A549 (cell line): Measurements from ENCODE around the gene CACNG7. TPM values are rescaled to one million over a fixed set of nuclear protein-coding genes. Genes with fewer than 3 reads are reported as not detected.

Source experiments
- ATAC-seq, 2 experiments: fragments of 200-7000 bp in 1 of 2; fragments of >200 bp in 1 of 2; cut with Nextera tagmentation in 1 of 2; cut with Tn5 transposase in 1 of 2; 3 replicates each; pipeline versions ENCODE4 v1.8.0 to v1.9.1; 2018 to 2020; ENCODE audit warnings: mild to moderate bottlenecking in 1 of 2, moderate library complexity in 1 of 2
- CTCF ChIA-PET: fragments of 300-600 bp; sonication (Branson Sonifier 250); formaldehyde crosslinking; extraction: SDS; loops from one replicate; lab custom pipeline; 2021; ENCODE audit warnings: antibody characterized with exemption, inconsistent platforms; lab: Yijun Ruan, JAX
- POLR2A ChIA-PET: fragments of 350-600 bp; formaldehyde crosslinking; extraction: SDS; loops from one replicate; lab custom pipeline; 2021; ENCODE audit warnings: antibody characterized with exemption, inconsistent platforms; lab: Yijun Ruan, JAX
- DNase-seq, 2 experiments: peaks; one replicate each; pipeline versions ENCODE4 v3.0.0 to v3.0.0-alpha.2; 2011 to 2016; ENCODE audit warnings: low read depth in 1 of 2, low spot score in 1 of 2
- FAIRE-seq: peaks from 2 replicates; lab custom pipeline; 2011; peaks lifted over from hg19 to GRCh38; lab: Jason Lieb, UNC
- H3K27ac ChIP-seq, 2 experiments: fragments of >200 bp; sonication (Bioruptor Twin); formaldehyde crosslinking; 3 replicates each; pipeline ENCODE4 v1.5.1; 2016 to 2017
- H3K4me1 ChIP-seq: fragments of >200 bp; sonication (Bioruptor Twin); formaldehyde crosslinking; 3 replicates; pipeline ENCODE4 v1.6.1; 2016
- H3K4me2 ChIP-seq: fragments of >200 bp; sonication (Bioruptor Twin); formaldehyde crosslinking; 3 replicates; pipeline ENCODE4 v1.6.1; 2016
- H3K4me3 ChIP-seq: fragments of >200 bp; sonication (Bioruptor Twin); formaldehyde crosslinking; 3 replicates; pipeline ENCODE4 v1.5.1; 2016
- H3K9me3 ChIP-seq: fragments of >200 bp; sonication (Bioruptor Twin); formaldehyde crosslinking; 3 replicates; pipeline ENCODE4 v1.6.1; 2016
- ATOH8 ChIP-seq: fragments of 250-450 bp; sonication (Bioruptor Pico); IDR thresholded peaks from 2 replicates; pipeline ENCODE4 v1.5.0; 2020; ENCODE audit warnings: low read depth, mild to moderate bottlenecking, moderate library complexity
- CBX2 ChIP-seq: fragments of 200-600 bp; sonication (generic); IDR thresholded peaks from 2 replicates; pipeline ENCODE4 v1.6.1; 2016; ENCODE audit warnings: low read depth, mild to moderate bottlenecking, borderline replicate concordance
- CBX8 ChIP-seq: fragments of 200-600 bp; sonication (generic); IDR thresholded peaks from 2 replicates; pipeline ENCODE4 v1.6.1; 2016
- CHD2 ChIP-seq: fragments of 150-350 bp; IDR thresholded peaks from 2 replicates; pipeline ENCODE4 v1.6.1; 2014; ENCODE audit warnings: low read length; ENCODE audit not compliant: partially characterized antibody
- CHD4 ChIP-seq: fragments of 200-600 bp; sonication (generic); IDR thresholded peaks from 2 replicates; pipeline ENCODE4 v1.6.1; 2016; ENCODE audit warnings: antibody characterized with exemption, mild to moderate bottlenecking, borderline replicate concordance
- CTCF ChIP-seq: fragments of >200 bp; sonication (Bioruptor Twin); formaldehyde crosslinking; IDR thresholded peaks from 3 replicates; pipeline ENCODE4 v1.5.1; 2016
- EHMT2 ChIP-seq: fragments of 200-600 bp; sonication (generic); IDR thresholded peaks from 2 replicates; pipeline ENCODE4 v1.6.1; 2016; ENCODE audit warnings: antibody characterized with exemption, low read depth, mild to moderate bottlenecking, moderate library complexity
- FOSL2 ChIP-seq, 2 experiments: fragments of 450-650 bp in 1 of 2; fragments of >200 bp in 1 of 2; sonication (Bioruptor Twin) in 1 of 2; formaldehyde crosslinking; IDR thresholded peaks; 2 replicates each; pipeline versions ENCODE4 v1.5.0 to v1.6.1; 2016 to 2020; ENCODE audit warnings: mild to moderate bottlenecking in 1 of 2, moderate library complexity in 1 of 2
- FOXS1 ChIP-seq: fragments of 250-450 bp; sonication (Bioruptor Pico); IDR thresholded peaks from 2 replicates; pipeline ENCODE4 v1.5.0; 2020; ENCODE audit warnings: mild to moderate bottlenecking, moderate library complexity
- GATA3 ChIP-seq: IDR thresholded peaks from 2 replicates; pipeline ENCODE4 v1.6.1; 2012; ENCODE audit warnings: borderline replicate concordance
- HEYL ChIP-seq: fragments of 250-450 bp; sonication (Bioruptor Pico); IDR thresholded peaks from 2 replicates; pipeline ENCODE4 v1.8.0; 2021; ENCODE audit warnings: mild to moderate bottlenecking, moderate library complexity
- HOXA7 ChIP-seq: fragments of 250-450 bp; sonication (Bioruptor Pico); IDR thresholded peaks from 2 replicates; pipeline ENCODE4 v1.5.0; 2020; ENCODE audit warnings: mild to moderate bottlenecking, moderate library complexity
- HOXB5 ChIP-seq: fragments of 250-450 bp; sonication (Bioruptor Pico); IDR thresholded peaks from 2 replicates; pipeline ENCODE4 v1.5.0; 2020; ENCODE audit warnings: mild to moderate bottlenecking, moderate library complexity
- JUNB ChIP-seq: fragments of >200 bp; sonication (Bioruptor Twin); formaldehyde crosslinking; IDR thresholded peaks from 2 replicates; pipeline ENCODE4 v1.6.1; 2016
- KDM5A ChIP-seq: fragments of 200-600 bp; sonication (generic); IDR thresholded peaks from 2 replicates; pipeline ENCODE4 v1.6.1; 2016; ENCODE audit warnings: antibody characterized with exemption, mild to moderate bottlenecking
- MAFK ChIP-seq: fragments of 450-650 bp; IDR thresholded peaks from 2 replicates; pipeline ENCODE4 v1.6.1; 2014; ENCODE audit not compliant: partially characterized antibody
- MAZ ChIP-seq: fragments of 150-350 bp; IDR thresholded peaks from 2 replicates; pipeline ENCODE4 v1.6.1; 2014; ENCODE audit warnings: antibody characterized with exemption, low read depth, low read length, borderline replicate concordance
- MYC ChIP-seq: IDR thresholded peaks from 2 replicates; pipeline ENCODE4 v1.6.1; 2012; ENCODE audit warnings: mild to moderate bottlenecking, inconsistent platforms, low read length, improper control_type of control experiment, borderline replicate concordance
- NFE2L2 ChIP-seq: fragments of 150-350 bp; conservative IDR thresholded peaks from 2 replicates; pipeline ENCODE4 v1.6.1; 2014; ENCODE audit warnings: low read length
- NR3C1 ChIP-seq: fragments of >200 bp; sonication (Bioruptor Twin); formaldehyde crosslinking; IDR thresholded peaks from 3 replicates; pipeline ENCODE4 v1.6.1; 2017
- PBX3 ChIP-seq: IDR thresholded peaks from 2 replicates; pipeline ENCODE4 v1.6.1; 2012
- PHF8 ChIP-seq: fragments of 200-600 bp; sonication (generic); IDR thresholded peaks from 2 replicates; pipeline ENCODE4 v1.6.1; 2016; ENCODE audit warnings: low read depth, mild to moderate bottlenecking, antibody characterized with exemption, moderate library complexity, borderline replicate concordance
- RAD21 ChIP-seq, 2 experiments: fragments of >200 bp in 1 of 2; sonication (Bioruptor Twin) in 1 of 2; formaldehyde crosslinking in 1 of 2; IDR thresholded peaks in 1 of 2; conservative IDR thresholded peaks in 1 of 2; 2 replicates in 1 of 2; 3 replicates in 1 of 2; pipeline ENCODE4 v1.6.1; 2012 to 2018; ENCODE audit warnings: inconsistent platforms in 1 of 2
- RFX5 ChIP-seq: fragments of 450-650 bp; IDR thresholded peaks from 2 replicates; pipeline ENCODE4 v1.7.1; 2014; ENCODE audit warnings: antibody characterized with exemption, mild to moderate bottlenecking, moderate library complexity
- SMC3 ChIP-seq: fragments of >200 bp; sonication (Bioruptor Twin); formaldehyde crosslinking; IDR thresholded peaks from 3 replicates; pipeline ENCODE4 v1.6.1; 2018; ENCODE audit warnings: inconsistent platforms
- SREBF2 ChIP-seq: fragments of 450-650 bp; IDR thresholded peaks from 2 replicates; pipeline ENCODE4 v1.6.1; 2014; ENCODE audit warnings: mild to moderate bottlenecking, moderate library complexity
- TFCP2L1 ChIP-seq: fragments of 250-450 bp; sonication (Bioruptor Pico); IDR thresholded peaks from 2 replicates; pipeline ENCODE4 v1.5.0; 2021; ENCODE audit warnings: mild to moderate bottlenecking
- TP53 ChIP-seq: fragments of 250-450 bp; sonication (Bioruptor Pico); IDR thresholded peaks from 2 replicates; pipeline ENCODE4 v1.5.0; 2021; ENCODE audit warnings: mild to moderate bottlenecking, moderate library complexity
- USF2 ChIP-seq: fragments of 450-650 bp; IDR thresholded peaks from 2 replicates; pipeline ENCODE4 v1.6.1; 2014; ENCODE audit warnings: antibody characterized with exemption
- ZNF302 ChIP-seq: fragments of 250-450 bp; sonication (Bioruptor Pico); IDR thresholded peaks from 2 replicates; pipeline ENCODE4 v1.9.0; 2021; ENCODE audit warnings: inconsistent platforms, mild to moderate bottlenecking, moderate library complexity
- ZSCAN20 ChIP-seq: fragments of 250-450 bp; sonication (Bioruptor Pico); IDR thresholded peaks from 2 replicates; pipeline ENCODE4 v1.8.0; 2022; ENCODE audit warnings: mild to moderate bottlenecking, moderate library complexity
- WGBS: methylation state at CpG from one replicate; pipeline ENCODE4 v1.1.6; 2017; ENCODE audit errors: missing lambda C conversion rate; 5-methylcytosine and 5-hydroxymethylcytosine counted together
- polyA plus RNA-seq, 4 experiments: library from polyadenylated mRNA; depleted of rRNA in 3 of 4; stranded (reverse); fragments of >200 nt; fragmentation: RNase III in 1 of 4; extraction: RNeasy Plus Mini Kit Qiagen cat#74134 plus additional on column Dnase treatment in 1 of 4; gene quantifications; 2 replicates in 3 of 4; 3 replicates in 1 of 4; pipeline ENCODE4 v1.2.3, GENCODE V29; 2011 to 2017

The CACNG7 gene
- polyA plus RNA-seq, 2 of the 4 experiments (the other 2 are of a cell fraction) = 7.6 to 11.5 TPM

- no peak for DNase-seq
- POLR2A ChIA-PET = interaction anchor here (0.6 kb wide), 1 partner anchor 81 kb away, joined by 6 read pairs; no protein-coding TSS in a partner anchor
- H3K4me3 ChIP-seq = no peak overlapping the region
- CTCF ChIA-PET = interaction anchor here (0.6 to 1.4 kb wide), 5 partner anchors 12 to 1276 kb away, joined by 3 to 4 read pairs (median 3); no protein-coding TSS in a partner anchor
- H3K4me1 ChIP-seq = peaks cover 22% of the 10 kb centered on the region
- H3K27ac ChIP-seq = no peak overlapping the region
- TF ChIP-seq PHF8 (no peak), TFCP2L1 (CRISPR knock-in tag) (no peak), CBX8 (no peak), GATA3 (no peak), NFE2L2 (no peak), KDM5A (no peak), ZSCAN20 (CRISPR knock-in tag) (no peak), SMC3 (no peak), CHD4 (no peak), CBX2 (no peak), CTCF (no peak), PBX3 (no peak), HOXB5 (CRISPR knock-in tag) (no peak), NR3C1 (no peak), MAFK (no peak)
- ATAC-seq = no peak
- H3K9me3 ChIP-seq = no peaks in the 10 kb centered on the region
- 70% methylated on average over 10 of the region's 10 CpGs for WGBS
- FAIRE-seq = no peak
- H3K4me2 ChIP-seq = no peak overlapping the region; the same call in 2 of the 3 replicates
Observed at GRCh38 chr19:53960187-53960586, 51.1 kb downstream of the CACNG7 start.

GRCh38 chr19:53960886-53961285 lies 51.8 kb downstream of the CACNG7 start:
- DNase-seq (no peak), ATAC-seq (no peak), FAIRE-seq (no peak)
- TF ChIP-seq JUNB = no peak
- no peak for TF ChIP-seq RAD21 (conservative IDR thresholded peaks at IDR 0.05 in 1 of 2, IDR thresholded peaks at IDR 0.05 in 1 of 2)
- TF ChIP-seq FOXS1 (CRISPR knock-in tag) = no peak
- no peak for TF ChIP-seq ATOH8 (CRISPR knock-in tag)
- TF ChIP-seq MAZ = no peak
- no peak for TF ChIP-seq ZNF302 (CRISPR knock-in tag)
- TF ChIP-seq TP53 (CRISPR knock-in tag) = no peak
- no peak for TF ChIP-seq EHMT2
- TF ChIP-seq CHD4 = no peak
- TF ChIP-seq PBX3 = no peak
- TF ChIP-seq HEYL (CRISPR knock-in tag) = no peak
- TF ChIP-seq CBX2 = no peak
- TF ChIP-seq HOXA7 (CRISPR knock-in tag) = no peak
- TF ChIP-seq SMC3 = no peak
- TF ChIP-seq FOSL2 (IDR thresholded peaks at IDR 0.05) = no peak
- no peak for TF ChIP-seq FOSL2 (CRISPR knock-in tag; IDR thresholded peaks at IDR 0.05)
- no peak for TF ChIP-seq RFX5
- TF ChIP-seq MYC = no peak
- TF ChIP-seq CHD2 = no peak
- no peak for TF ChIP-seq USF2
- TF ChIP-seq SREBF2 = no peak
- H3K27ac ChIP-seq = no peak overlapping the region
- H3K4me3 ChIP-seq = no peak overlapping the region
- no peaks in the 10 kb centered on the region for H3K9me3 ChIP-seq
- ChIA-PET CTCF (interaction anchor here (1.1 to 1.4 kb wide), 2 partner anchors 10 to 12 kb away, joined by 3 to 5 read pairs; no protein-coding TSS in a partner anchor), POLR2A (no interaction called here)
- no peak overlapping the region for H3K4me2 ChIP-seq
- peaks cover 22% of the 10 kb centered on the region for H3K4me1 ChIP-seq
- WGBS = 71% methylated on average over 8 of the region's 8 CpGs
